ENCODE measurements around the gene IL18RAP. TPM values are rescaled to one million over a fixed set of nuclear protein-coding genes. Genes with fewer than 3 reads are reported as not detected.

Gene IL18RAP
- total RNA-seq, 1 experiment from 2014 or later, result not detected

DNA sequence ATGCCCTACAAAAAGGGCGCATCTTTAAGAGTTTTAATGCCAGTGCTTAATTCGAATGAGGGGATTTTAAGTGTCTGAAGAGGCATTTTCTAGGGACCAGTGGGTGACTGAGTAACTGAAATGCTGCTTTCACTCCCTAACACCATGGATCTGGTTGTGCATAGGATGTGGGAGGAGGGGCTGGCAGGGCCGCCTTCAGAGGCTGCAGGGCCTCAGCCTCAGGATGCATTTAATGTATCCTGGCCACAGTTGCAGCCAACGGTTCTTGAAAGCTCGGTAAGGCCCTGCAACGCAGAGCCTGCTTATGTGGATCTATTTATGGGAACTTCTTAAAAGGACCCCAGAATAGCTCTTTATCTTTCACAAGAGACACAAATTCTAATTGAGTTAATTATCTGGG lies 25.8 kb upstream of the IL18RAP start:
- Histone ChIP-seq H3K79me2 (ENCODE audit: insufficient read depth, low read length) (no peaks in the 10 kb centered on the region), H4K5ac (ENCODE audit: insufficient read length, low read depth, low read length) (no peak overlapping the region), H3K27me3 (ENCODE audit: insufficient read depth, low read length) (no peaks in the 10 kb centered on the region), H3K27ac (ENCODE audit: insufficient read length, low read depth, low read length) (no peak overlapping the region), H3K23ac (ENCODE audit: insufficient read length, low read depth, low read length) (no peak overlapping the region), H3K4me2 (ENCODE audit: insufficient read depth, insufficient read length, low read length) (no peak overlapping the region), H3K4ac (ENCODE audit: low read depth, low read length) (no peak overlapping the region), H4K8ac (replicated peaks; ENCODE audit: insufficient read length, low read depth, low read length) (no peak overlapping the region), H3K56ac (ENCODE audit: insufficient read length, low read depth, low read length) (no peak overlapping the region), H2AK5ac (ENCODE audit: insufficient read length, low read length) (no peak overlapping the region), H2BK12ac (ENCODE audit: insufficient read length, low read depth, low read length) (no peak overlapping the region), H3K79me1 (ENCODE audit: insufficient read depth, low read depth, low read length, poor library complexity, severe bottlenecking) (no peaks in the 10 kb centered on the region), H3K9ac (ENCODE audit: extremely low read depth, insufficient read length, low read length) (no peak overlapping the region), H3K9me3 (ENCODE audit: control insufficient read depth, low read depth, low read length) (no peaks in the 10 kb centered on the region), H3K18ac (ENCODE audit: insufficient read length, low read depth, low read length) (no peak overlapping the region), H4K91ac (ENCODE audit: insufficient read length, low read depth, low read length) (no peak overlapping the region), H3K23me2 (ENCODE audit: insufficient read length, low read depth, low read length, poor library complexity, severe bottlenecking) (no peaks in the 10 kb centered on the region), H4K20me1 (ENCODE audit: control insufficient read depth, insufficient read depth, insufficient read length) (no peaks in the 10 kb centered on the region), H3T11ph (ENCODE audit: low read length) (no peak overlapping the region), H2BK20ac (ENCODE audit: low read depth, low read length, poor library complexity, severe bottlenecking) (no peak overlapping the region), H2BK5ac (ENCODE audit: insufficient read length, low read length) (no peak overlapping the region), H3K4me1 (ENCODE audit: insufficient read depth, low read length) (no peaks in the 10 kb centered on the region), H2BK15ac (ENCODE audit: low read depth, low read length) (no peak overlapping the region), H2AFZ (ENCODE audit: low read length) (no peak overlapping the region), H2BK120ac (ENCODE audit: low read depth, low read length, poor library complexity, severe bottlenecking) (no peak overlapping the region), H3K14ac (ENCODE audit: insufficient read depth, low read length) (no peak overlapping the region)
- H3K4me3 Mint-ChIP-seq, result no peak overlapping the region
- no peak for DNase-seq
- no peak overlapping the region for H3K27ac Mint-ChIP-seq
- H3K36me3 Mint-ChIP-seq (ENCODE audit: insufficient read depth in 1 of 3, low read depth in 3 of 3), result no peaks in the 10 kb centered on the region
- no peak for TF ChIP-seq CTCF (conservative IDR thresholded peaks at IDR 0.05)
- WGBS (ENCODE audit: extremely low coverage, insufficient read length, low lambda C conversion rate), result no CpG with 5 or more reads among the region's 6 CpGs
- H3K27me3 Mint-ChIP-seq (ENCODE audit: low read depth), result no peaks in the 10 kb centered on the region
- H3K9me3 Mint-ChIP-seq, result no peaks in the 10 kb centered on the region
- H3K4me1 Mint-ChIP-seq, result no peaks in the 10 kb centered on the region
